ENCODE data around the gene TBC1D10A.

GRCh38 chr22:30279932-30280331 lies 46.8 kb downstream of the TBC1D10A start:
- TF ChIP-seq CTCF (IDR thresholded peaks at IDR 0.05; ENCODE audit: low read depth, low read length), result no peak
- TF ChIP-seq EZH2phosphoT487 (IDR thresholded peaks at IDR 0.05; ENCODE audit: low read depth), result no peak
